ENCODE results near the gene BET1. TPM values are rescaled to one million over a fixed set of nuclear protein-coding genes. Genes with fewer than 3 reads are reported as not detected.

The BET1 gene
- total and polyA plus RNA-seq, 2 of the 8 experiments (the other 6 are each of a cell fraction or from before 2014, with no cell fraction given), result 20.6 to 31.7 TPM

DNA sequence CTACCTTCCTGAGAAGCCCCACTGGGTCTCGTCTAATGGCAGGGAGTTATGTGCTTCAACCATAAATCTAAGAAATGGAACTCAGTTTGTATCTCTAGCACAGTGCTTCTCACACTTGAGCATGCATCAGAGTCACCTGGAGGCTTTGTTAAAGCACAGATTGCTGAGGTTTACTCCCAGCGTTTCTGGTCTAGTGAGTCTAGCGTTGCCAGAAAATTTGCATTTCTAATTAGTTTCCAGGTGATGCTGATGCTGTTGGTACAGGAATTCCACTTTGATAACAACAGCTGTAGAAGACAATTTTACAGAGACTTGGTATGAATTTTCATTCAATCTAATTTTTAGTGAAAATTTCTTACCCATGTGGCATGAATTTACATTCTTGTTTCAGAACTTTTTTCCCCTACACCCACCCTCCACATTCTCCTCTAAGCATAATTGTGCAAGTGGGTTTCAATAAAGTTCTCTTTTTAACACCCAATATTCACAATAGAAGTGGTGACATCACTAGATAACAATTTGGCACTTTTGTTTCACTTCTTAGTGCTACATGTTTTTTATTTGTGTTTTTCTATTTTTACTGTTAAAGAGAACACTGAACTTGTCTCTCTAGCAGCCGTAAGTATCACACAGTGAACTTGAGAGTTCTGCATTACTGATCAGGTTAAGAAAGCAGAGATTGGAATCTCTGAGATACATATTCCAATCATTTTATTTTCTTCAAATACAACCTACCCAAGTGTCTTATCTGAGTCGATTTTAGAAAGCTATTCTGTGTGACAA is 48.4 kb upstream of the BET1 start:
- Histone ChIP-seq H3K27ac (ENCODE audit: low read depth, low read length) (no peak overlapping the region), H2BK15ac (ENCODE audit: low read length) (no peak overlapping the region), H3K9ac (replicated peaks in 1 of 4; ENCODE audit: extremely low read depth in 1 of 4, low read depth in 3 of 4, low read length in 3 of 4) (no peak overlapping the region), H3K36me3 (ENCODE audit: control insufficient read depth in 2 of 4, insufficient read depth in 4 of 4, low read length in 3 of 4) (no peaks in the 10 kb centered on the region), H3K4me1 (replicated peaks in 1 of 4; ENCODE audit: control insufficient read depth in 3 of 4, insufficient read depth in 4 of 4, low read length in 3 of 4) (peaks cover 0 to 7% (median 2%) of the 10 kb centered on the region in 4 experiments; a peak in 3 of 7 replicates), H3K27me3 (replicated peaks in 1 of 4; ENCODE audit: control insufficient read depth in 3 of 4, extremely low read depth in 1 of 4, insufficient read depth in 3 of 4, low read length in 3 of 4) (no peaks in the 10 kb centered on the region), H2BK20ac (ENCODE audit: low read length) (no peak overlapping the region), H3K56ac (replicated peaks; ENCODE audit: insufficient read length, low read depth, low read length) (no peak overlapping the region), H4K5ac (ENCODE audit: insufficient read length, low read depth, low read length) (no peak overlapping the region), H2AK5ac (ENCODE audit: low read depth, low read length) (no peak overlapping the region), H3K9me3 (ENCODE audit: insufficient read depth in 2 of 2, low read depth in 1 of 2, low read length in 1 of 2) (no peaks in the 10 kb centered on the region), H3K23ac (ENCODE audit: insufficient read length) (no peak overlapping the region), H4K20me1 (replicated peaks in 1 of 2; ENCODE audit: control insufficient read depth in 1 of 2, insufficient read depth in 2 of 2, low read length in 2 of 2) (no peaks in the 10 kb centered on the region), H3K4me3 (ENCODE audit: extremely low read depth in 1 of 4, insufficient read depth in 2 of 4, low read depth in 3 of 4, low read length in 4 of 4) (no peak overlapping the region), H3K79me2 (ENCODE audit: control insufficient read depth in 1 of 2, insufficient read depth in 2 of 2, low read length in 2 of 2) (no peaks in the 10 kb centered on the region), H2BK5ac (ENCODE audit: low read depth, low read length) (no peak overlapping the region), H3K4me2 (ENCODE audit: insufficient read depth in 1 of 2, low read depth in 2 of 2, low read length in 2 of 2) (no peak overlapping the region), H2BK12ac (ENCODE audit: low read depth, low read length) (no peak overlapping the region), H4K91ac (replicated peaks; ENCODE audit: insufficient read length, low read length) (no peak overlapping the region), H3K18ac (ENCODE audit: extremely low read depth, low read length) (no peak overlapping the region), H2AFZ (ENCODE audit: low read length) (no peak overlapping the region), H3K4ac (replicated peaks; ENCODE audit: insufficient read length, low read depth, low read length) (no peak overlapping the region), H3K79me1 (ENCODE audit: low read depth, low read length) (no peaks in the 10 kb centered on the region), H3K14ac (ENCODE audit: insufficient read length) (no peak overlapping the region), H2BK120ac (replicated peaks; ENCODE audit: low read depth, low read length) (no peak overlapping the region), H3K23me2 (ENCODE audit: low read depth, low read length) (no peaks in the 10 kb centered on the region), H4K8ac (ENCODE audit: extremely low read depth, insufficient read depth, low read length) (no peak overlapping the region)
- TF ChIP-seq CREB1 (IDR thresholded peaks at IDR 0.05), result no peak
- TF ChIP-seq SP1 (IDR thresholded peaks at IDR 0.05; ENCODE audit: low read depth, low read length), result no peak
- TF ChIP-seq, protein P1, sequence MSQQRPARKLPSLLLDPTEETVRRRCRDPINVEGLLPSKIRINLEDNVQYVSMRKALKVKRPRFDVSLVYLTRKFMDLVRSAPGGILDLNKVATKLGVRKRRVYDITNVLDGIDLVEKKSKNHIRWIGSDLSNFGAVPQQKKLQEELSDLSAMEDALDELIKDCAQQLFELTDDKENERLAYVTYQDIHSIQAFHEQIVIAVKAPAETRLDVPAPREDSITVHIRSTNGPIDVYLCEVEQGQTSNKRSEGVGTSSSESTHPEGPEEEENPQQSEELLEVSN (IDR thresholded peaks at IDR 0.05), result no peak
- no peak for TF ChIP-seq MAFK (IDR thresholded peaks at IDR 0.05; ENCODE audit: low read depth, low read length)
- no peak for TF ChIP-seq EGR1 (IDR thresholded peaks at IDR 0.05; ENCODE audit: borderline replicate concordance, low read depth, low read length)
- TF ChIP-seq BCL11A (IDR thresholded peaks at IDR 0.05; ENCODE audit: low read depth in 2 of 2, low read length in 2 of 2), result no peak
- TF ChIP-seq RBBP5 (IDR thresholded peaks at IDR 0.05; ENCODE audit: borderline replicate concordance, low read depth, low read length), result no peak
- no peak for TF ChIP-seq NRF1 (IDR thresholded peaks at IDR 0.05; ENCODE audit: low read depth, low read length)
- no peak for DNase-seq (ENCODE audit: low read depth in 1 of 2, low spot score in 2 of 2)
- ChIA-PET POLR2A (ENCODE audit: partially characterized antibody) (no interaction called here), CTCF (ENCODE audit: partially characterized antibody) (no interaction called here)
- no peak for FAIRE-seq
- 75% methylated on average over 5 of the region's 5 CpGs; no CpG with 5 or more reads in 1 of the 2 experiments for WGBS, 2 experiments (ENCODE audit: extremely low coverage in 1 of 2, insufficient coverage in 1 of 2, insufficient read length in 1 of 2, insufficient replicate concordance in 2 of 2, low coverage in 1 of 2, low lambda C conversion rate in 2 of 2, missing lambda C conversion rate in 1 of 2)
